GM23248 (cell line): ENCODE measurements around the gene NBEA. TPM values are rescaled to one million over a fixed set of nuclear protein-coding genes. Genes with fewer than 3 reads are reported as not detected.

Source experiments
- DNase-seq: peaks from one replicate; pipeline ENCODE4 v3.0.0-alpha.2; 2015
- H2AFZ ChIP-seq: fragments of 200-600 bp; sonication (generic); 2 replicates; pipeline ENCODE4 v1.6.1; 2016; ENCODE audit warnings: antibody characterized with exemption
- H3F3A ChIP-seq: fragments of 200-600 bp; sonication (generic); 2 replicates; pipeline ENCODE4 v1.6.1; 2016; ENCODE audit warnings: mild to moderate bottlenecking, antibody characterized with exemption, mixed run types; ENCODE audit not compliant: insufficient read depth
- H3K27ac ChIP-seq: fragments of 200-600 bp; sonication (generic); 2 replicates; pipeline ENCODE4 v1.5.1; 2016; ENCODE audit warnings: mild to moderate bottlenecking
- H3K27me3 ChIP-seq: fragments of 200-600 bp; sonication (generic); replicated peaks from 2 replicates; pipeline ENCODE4 v1.6.1; 2016; ENCODE audit warnings: mild to moderate bottlenecking; ENCODE audit not compliant: insufficient read depth
- H3K36me3 ChIP-seq: fragments of 200-600 bp; sonication (generic); 2 replicates; pipeline ENCODE4 v1.6.1; 2016; ENCODE audit warnings: low read depth, mild to moderate bottlenecking
- H3K4me1 ChIP-seq: fragments of 200-600 bp; sonication (generic); 2 replicates; pipeline ENCODE4 v1.6.1; 2016; ENCODE audit warnings: mild to moderate bottlenecking; ENCODE audit not compliant: insufficient read depth
- H3K4me2 ChIP-seq: fragments of 200-600 bp; sonication (generic); one replicate; pipeline ENCODE4 v1.6.1; 2016; ENCODE audit warnings: mild to moderate bottlenecking; ENCODE audit not compliant: unreplicated experiment
- H3K4me3 ChIP-seq: fragments of 200-600 bp; sonication (generic); 2 replicates; pipeline ENCODE4 v1.5.1; 2016; ENCODE audit warnings: mild to moderate bottlenecking
- H3K79me2 ChIP-seq: fragments of 200-600 bp; sonication (generic); 2 replicates; pipeline ENCODE4 v1.6.1; 2016; ENCODE audit warnings: mild to moderate bottlenecking; ENCODE audit not compliant: insufficient read depth
- H3K9ac ChIP-seq: fragments of 200-600 bp; sonication (generic); 2 replicates; pipeline ENCODE4 v1.6.1; 2016; ENCODE audit warnings: mild to moderate bottlenecking
- H3K9me2 ChIP-seq: fragments of 200-600 bp; sonication (generic); 2 replicates; pipeline ENCODE4 v1.6.1; 2016; ENCODE audit warnings: mixed run types, mild to moderate bottlenecking, moderate library complexity; ENCODE audit not compliant: insufficient read depth
- H3K9me3 ChIP-seq: fragments of 200-600 bp; sonication (generic); one replicate; pipeline ENCODE4 v1.6.1; 2017; ENCODE audit warnings: low read depth
- H4K20me1 ChIP-seq: fragments of 200-600 bp; sonication (generic); 2 replicates; pipeline ENCODE4 v1.6.0; 2016; ENCODE audit not compliant: insufficient read depth
- EZH2 ChIP-seq: fragments of 200-600 bp; sonication (generic); IDR thresholded peaks from 2 replicates; pipeline ENCODE4 v1.6.1; 2018; ENCODE audit warnings: antibody characterized with exemption, mild to moderate bottlenecking; ENCODE audit not compliant: insufficient read depth, poor library complexity, severe bottlenecking
- EZH2phosphoT487 ChIP-seq: fragments of 200-600 bp; sonication (generic); IDR thresholded peaks from 2 replicates; pipeline ENCODE4 v1.6.1; 2018; ENCODE audit warnings: antibody characterized with exemption, moderate library complexity, mild to moderate bottlenecking, low read depth; ENCODE audit not compliant: insufficient read depth
- WGBS, 2 experiments: methylation state at CpG; one replicate each; pipeline ENCODE4 v1.1.6; 2015 to 2017; ENCODE audit warnings: low lambda C conversion rate in 2 of 2, low coverage in 1 of 2; ENCODE audit errors: missing lambda C conversion rate in 2 of 2; 5-methylcytosine and 5-hydroxymethylcytosine counted together
- in situ Hi-C: fragments of 300-500 bp; cut with MboI; formaldehyde crosslinking; loops from 2 replicates; pipeline ENCODE4 v1.15.0; 2020
- polyA plus RNA-seq: library from polyadenylated mRNA; unstranded; fragments of >200 nt; fragmentation: Nextera tagmentation; extraction: Ambion mirVana; gene quantifications from 2 replicates; pipeline ENCODE4 v1.2.1, GENCODE V29; 2016
- total RNA-seq: library from RNA; depleted of rRNA; stranded (reverse); fragments of >200 nt; shearing (Covaris generic); gene quantifications from 2 replicates; pipeline ENCODE4 v1.2.3, GENCODE V29; 2014

The NBEA gene
- total and polyA plus RNA-seq, 2 experiments from 2014 or later = 1.9 to 3.7 TPM

DNA sequence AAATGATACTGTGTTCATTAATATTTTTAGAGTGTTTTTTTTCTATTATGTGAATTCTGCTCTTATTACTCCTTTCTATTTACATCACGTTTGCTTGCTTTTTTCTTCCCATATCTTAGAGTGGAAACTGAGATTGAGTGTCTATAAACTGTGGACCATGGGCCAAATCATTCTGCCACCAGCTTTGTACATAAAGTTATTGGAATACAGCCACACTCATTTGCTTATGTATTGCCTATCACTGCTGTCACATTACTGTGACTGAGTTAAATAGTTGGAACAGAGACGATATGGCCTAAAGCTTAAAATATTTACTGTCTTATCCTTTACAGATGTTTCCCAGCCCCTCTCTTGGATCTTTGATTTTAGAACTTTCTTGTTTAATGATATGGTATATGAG lies 274.1 kb downstream of the NBEA start:
- 46 to 50% methylated on average over 2 of the region's 2 CpGs for WGBS, 2 experiments
- in situ Hi-C loops = no loop called here
- no peaks in the 10 kb centered on the region for H4K20me1 ChIP-seq
- no peaks in the 10 kb centered on the region for H3K9me2 ChIP-seq
- H2AFZ ChIP-seq = no peak overlapping the region
- H3K79me2 ChIP-seq = no peaks in the 10 kb centered on the region
- no peaks in the 10 kb centered on the region for H3K27me3 ChIP-seq
- H3K4me1 ChIP-seq = no peaks in the 10 kb centered on the region
- no peak overlapping the region for H3K9ac ChIP-seq
- no peaks in the 10 kb centered on the region for H3K9me3 ChIP-seq
- no peak for TF ChIP-seq EZH2phosphoT487
- no peaks in the 10 kb centered on the region for H3K36me3 ChIP-seq
- no peak overlapping the region for H3K4me3 ChIP-seq
- no peak for DNase-seq
- no peak overlapping the region for H3K4me2 ChIP-seq
- no peaks in the 10 kb centered on the region for H3F3A ChIP-seq
- no peak overlapping the region for H3K27ac ChIP-seq

DNA sequence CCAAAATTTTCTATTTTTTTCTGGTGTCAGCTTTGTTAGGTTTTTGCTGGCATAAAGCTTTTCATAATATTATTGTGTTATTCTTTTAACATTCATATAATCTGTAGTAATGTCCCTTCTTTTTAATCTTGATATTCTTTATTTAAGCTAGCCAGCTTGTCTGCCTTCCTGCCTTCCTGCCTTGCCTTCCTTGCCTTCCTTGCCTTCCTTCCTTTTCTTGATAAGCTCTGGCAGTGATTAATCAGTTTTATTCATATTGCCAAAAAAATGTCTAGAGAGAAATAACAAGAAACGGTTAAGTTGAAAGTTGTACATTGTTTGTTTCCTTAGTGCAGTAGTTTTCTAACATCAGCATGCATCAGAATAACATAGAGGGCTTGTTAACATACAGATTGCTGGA lies 277.0 kb downstream of the NBEA start:
- H3K4me2 ChIP-seq = no peak overlapping the region
- no peaks in the 10 kb centered on the region for H4K20me1 ChIP-seq
- TF ChIP-seq EZH2 (no peak), EZH2phosphoT487 (no peak)
- no peak overlapping the region for H3K4me3 ChIP-seq
- H3K27me3 ChIP-seq = no peaks in the 10 kb centered on the region
- H3F3A ChIP-seq = no peaks in the 10 kb centered on the region
- 92 to 96% methylated on average over 1 of the region's 1 CpG for WGBS, 2 experiments
- no peak overlapping the region for H3K9ac ChIP-seq
- H3K79me2 ChIP-seq = no peaks in the 10 kb centered on the region
- no peaks in the 10 kb centered on the region for H3K9me2 ChIP-seq
- DNase-seq = no peak
- no peak overlapping the region for H3K27ac ChIP-seq
- H2AFZ ChIP-seq = no peak overlapping the region
- H3K4me1 ChIP-seq = no peaks in the 10 kb centered on the region
- H3K36me3 ChIP-seq = no peaks in the 10 kb centered on the region
- H3K9me3 ChIP-seq = no peaks in the 10 kb centered on the region
- in situ Hi-C loops = no loop called here

DNA sequence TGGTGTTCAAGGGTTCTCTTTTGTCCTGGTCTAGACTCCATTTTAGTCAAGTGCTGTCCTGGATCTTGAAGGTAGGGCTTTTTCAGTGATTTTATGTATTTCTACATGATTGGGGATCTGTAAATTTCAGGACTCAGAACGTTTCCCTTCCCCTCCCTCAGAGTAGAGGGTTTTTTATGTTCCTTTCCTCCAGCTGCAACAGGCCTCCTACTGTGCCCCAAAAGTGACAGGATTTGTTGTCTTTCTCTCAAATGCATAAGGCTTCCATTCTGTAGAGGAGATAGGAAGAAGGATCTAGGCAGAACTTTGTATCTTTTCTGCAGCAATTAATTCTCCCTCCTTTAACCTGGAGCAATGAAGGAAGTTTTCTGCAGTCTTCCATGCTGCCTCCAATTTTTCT lies 283.1 kb downstream of the NBEA start:
- TF ChIP-seq EZH2phosphoT487 (no peak), EZH2 (no peak)
- Histone ChIP-seq H3K9me3 (no peaks in the 10 kb centered on the region), H3K9me2 (no peaks in the 10 kb centered on the region), H3K9ac (no peak overlapping the region), H3K27ac (no peak overlapping the region), H4K20me1 (no peaks in the 10 kb centered on the region), H3K4me3 (no peak overlapping the region), H3K4me2 (no peak overlapping the region), H2AFZ (no peak overlapping the region), H3K36me3 (no peaks in the 10 kb centered on the region), H3F3A (no peaks in the 10 kb centered on the region), H3K79me2 (no peaks in the 10 kb centered on the region), H3K27me3 (no peaks in the 10 kb centered on the region), H3K4me1 (no peaks in the 10 kb centered on the region)
- no peak for DNase-seq
- 23 to 30% methylated on average over 1 of the region's 1 CpG for WGBS, 2 experiments
- in situ Hi-C loops = no loop called here

DNA sequence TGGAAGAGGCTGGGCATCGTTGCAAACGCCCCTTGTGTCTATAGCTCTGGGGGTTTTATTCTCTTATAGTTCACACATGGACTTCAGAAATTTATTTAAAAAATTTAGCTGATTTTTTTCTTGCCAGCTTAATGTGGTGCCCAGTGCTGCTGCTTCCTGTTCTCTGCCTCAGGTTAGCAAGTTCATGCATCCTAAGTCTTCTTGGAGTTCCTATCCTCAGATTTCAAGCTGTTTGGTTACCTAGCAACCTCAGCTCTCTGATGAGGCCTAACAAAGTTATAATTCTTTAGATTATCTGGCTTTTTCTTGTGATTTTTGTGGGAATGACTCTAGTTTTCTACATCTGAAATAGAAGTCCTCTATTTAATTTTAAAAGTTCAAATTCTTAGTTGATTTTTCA lies 283.5 kb downstream of the NBEA start:
- Histone ChIP-seq H3K79me2 (no peaks in the 10 kb centered on the region), H3K4me2 (no peak overlapping the region), H3K9me2 (no peaks in the 10 kb centered on the region), H3K9ac (no peak overlapping the region), H3F3A (no peaks in the 10 kb centered on the region), H3K27me3 (no peaks in the 10 kb centered on the region), H3K4me3 (no peak overlapping the region), H3K27ac (no peak overlapping the region), H3K4me1 (no peaks in the 10 kb centered on the region), H2AFZ (no peak overlapping the region), H3K36me3 (no peaks in the 10 kb centered on the region), H4K20me1 (no peaks in the 10 kb centered on the region), H3K9me3 (no peaks in the 10 kb centered on the region)
- no peak for TF ChIP-seq EZH2phosphoT487
- TF ChIP-seq EZH2 = no peak
- DNase-seq = no peak
- in situ Hi-C loops = no loop called here
- 96 to 100% methylated on average over 2 of the region's 2 CpGs for WGBS, 2 experiments

DNA sequence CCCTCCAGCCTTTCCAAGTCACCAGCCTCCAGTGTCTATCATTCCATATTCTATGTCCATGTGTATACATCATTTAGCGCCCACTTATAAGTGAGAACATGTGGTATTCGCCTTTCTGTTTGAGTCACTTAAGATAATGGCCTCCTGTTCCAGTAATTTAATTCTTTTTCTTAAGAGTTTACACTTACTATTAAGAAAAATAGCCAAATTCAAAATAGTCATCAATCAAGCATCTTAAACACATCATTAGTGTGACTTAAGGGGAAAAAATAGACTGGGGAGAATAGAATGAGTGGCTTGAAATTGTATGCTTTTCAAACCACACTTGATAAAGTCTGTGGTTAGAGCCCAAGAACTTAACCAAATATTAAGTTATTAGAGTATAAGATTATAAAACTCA lies 286.5 kb downstream of the NBEA start:
- Histone ChIP-seq H3K27ac (no peak overlapping the region), H3K27me3 (no peaks in the 10 kb centered on the region), H3K36me3 (no peaks in the 10 kb centered on the region), H3K4me2 (no peak overlapping the region), H2AFZ (no peak overlapping the region), H3K79me2 (no peaks in the 10 kb centered on the region), H4K20me1 (no peaks in the 10 kb centered on the region), H3K4me3 (no peak overlapping the region), H3K4me1 (no peaks in the 10 kb centered on the region), H3K9ac (no peak overlapping the region), H3K9me3 (no peaks in the 10 kb centered on the region), H3K9me2 (no peaks in the 10 kb centered on the region), H3F3A (no peaks in the 10 kb centered on the region)
- no peak for TF ChIP-seq EZH2phosphoT487
- TF ChIP-seq EZH2 = no peak
- 94 to 97% methylated on average over 2 of the region's 2 CpGs for WGBS, 2 experiments
- in situ Hi-C loops = no loop called here
- DNase-seq = no peak
